T-helper 22 cell (primary cell): ENCODE measurements around the gene IFI27.
"Not testable (repeated sequence)": the region's sequence is repeated elsewhere in the genome, so short reads cannot be mapped to it uniquely, and the experiment has no call there.

ENCODE experiments used
- DNase-seq: peaks from one replicate; pipeline ENCODE4 v3.0.0-alpha.2; 2020; ENCODE audit warnings: low read depth

The IFI27 gene

GRCh38 chr14:94110552-94111181, at the start of gene IFI27:
Gene IFI27 (plus strand): TSS chr14:94110736.
- no peak for DNase-seq

- no peak for DNase-seq
Measured at GRCh38 chr14:94062344-94062940, 48.1 kb upstream of the IFI27 start.

DNA sequence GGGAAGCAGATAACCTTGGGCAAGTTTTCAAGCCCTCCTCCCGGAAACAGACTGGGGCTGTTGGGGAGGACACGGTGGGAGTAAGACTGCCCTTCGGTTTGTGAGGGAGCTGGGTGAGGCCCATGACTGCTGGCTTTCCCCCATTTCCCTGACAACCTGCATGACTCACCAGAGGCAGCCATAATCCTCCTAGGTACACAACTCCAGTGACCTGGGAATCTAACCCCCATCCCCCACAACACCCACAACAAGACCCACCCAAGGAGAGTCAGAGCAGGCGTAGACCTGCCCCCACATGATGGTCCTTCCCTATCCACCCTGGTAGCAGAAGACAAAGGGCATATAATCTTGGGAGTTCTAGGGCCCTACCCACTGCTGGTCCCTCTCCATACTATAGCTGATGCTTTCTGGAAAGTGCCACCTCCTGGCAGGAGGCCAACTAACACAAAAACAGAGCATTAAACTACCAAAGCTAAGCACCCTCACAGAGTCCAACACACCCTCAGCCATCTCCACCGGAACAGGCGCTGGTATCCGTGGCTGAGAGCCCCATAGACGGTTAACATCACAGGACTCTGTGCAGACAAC, 44.4 kb upstream of the IFI27 start:
- no peak for DNase-seq

DNA sequence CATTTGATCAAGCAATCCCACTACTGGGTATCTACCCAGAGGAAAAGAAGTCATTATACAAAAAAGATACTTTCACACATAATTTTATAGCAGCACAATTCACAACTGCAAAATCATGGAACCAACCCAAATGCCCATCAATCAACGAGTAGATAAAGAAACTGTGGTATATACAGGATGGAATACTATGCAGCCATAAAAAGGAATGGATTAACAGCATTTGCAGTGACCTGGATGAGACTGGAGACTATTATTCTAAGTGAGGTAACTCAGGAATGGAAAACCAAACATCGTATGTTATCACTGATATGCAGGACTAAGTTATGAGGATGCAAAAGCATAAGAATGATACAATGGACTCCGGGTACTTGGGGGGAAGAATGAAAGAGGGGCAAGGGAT, 38.5 kb upstream of the IFI27 start:
- not testable (repeated sequence) for DNase-seq

DNA sequence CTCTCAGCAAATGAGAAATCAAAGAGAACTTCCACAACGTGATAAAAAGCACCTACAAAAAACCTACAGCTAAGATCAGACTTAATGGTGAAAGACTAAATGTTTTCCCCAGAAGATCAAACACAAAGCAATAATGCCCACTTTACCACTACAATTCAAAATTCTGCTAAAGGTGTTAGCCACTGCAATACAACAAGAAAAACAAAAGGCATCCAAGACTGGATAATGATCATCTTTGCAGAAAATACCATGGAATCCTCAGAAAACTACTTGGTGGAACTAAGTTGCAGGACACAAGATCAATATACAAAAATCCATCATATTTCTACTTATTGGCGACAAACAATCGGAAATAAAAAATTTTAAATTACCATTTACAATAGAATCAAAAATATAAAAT, 36.0 kb upstream of the IFI27 start:
- no peak for DNase-seq

- DNase-seq, result no peak
Measured at GRCh38 chr14:94075008-94075407, 35.5 kb upstream of the IFI27 start.

DNA sequence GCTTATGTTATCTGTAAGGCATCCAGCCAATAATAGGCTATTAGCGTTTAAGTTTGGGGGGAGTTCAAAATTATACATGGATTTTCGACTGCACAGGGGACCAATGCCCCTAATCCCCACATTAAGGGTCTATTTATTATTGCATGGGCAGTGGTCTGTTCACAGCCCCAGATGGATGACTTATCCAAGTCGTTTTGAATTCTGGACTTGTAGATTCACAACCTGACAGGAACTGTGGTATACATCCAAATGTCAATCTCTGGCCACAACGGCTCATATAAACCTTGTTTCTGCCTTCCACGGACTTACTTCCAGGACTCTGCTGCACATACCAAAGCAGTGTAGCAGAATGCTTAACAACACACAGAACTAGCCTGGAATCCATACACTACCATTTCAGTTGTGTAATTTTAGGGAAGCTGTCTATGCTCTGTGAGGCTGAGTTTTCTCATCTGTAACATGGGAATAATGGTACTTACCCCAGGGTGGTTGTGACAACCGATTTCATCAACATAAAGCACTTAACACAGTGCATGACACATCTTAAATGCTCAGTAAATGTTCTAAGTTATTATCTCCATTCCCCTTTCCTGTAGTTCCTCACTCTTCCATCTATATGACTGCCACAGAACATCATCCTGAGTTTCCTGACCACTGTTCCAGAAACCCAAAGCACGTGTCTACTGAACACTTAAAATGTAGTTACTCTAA, 33.3 kb upstream of the IFI27 start:
- no peak for DNase-seq

DNA sequence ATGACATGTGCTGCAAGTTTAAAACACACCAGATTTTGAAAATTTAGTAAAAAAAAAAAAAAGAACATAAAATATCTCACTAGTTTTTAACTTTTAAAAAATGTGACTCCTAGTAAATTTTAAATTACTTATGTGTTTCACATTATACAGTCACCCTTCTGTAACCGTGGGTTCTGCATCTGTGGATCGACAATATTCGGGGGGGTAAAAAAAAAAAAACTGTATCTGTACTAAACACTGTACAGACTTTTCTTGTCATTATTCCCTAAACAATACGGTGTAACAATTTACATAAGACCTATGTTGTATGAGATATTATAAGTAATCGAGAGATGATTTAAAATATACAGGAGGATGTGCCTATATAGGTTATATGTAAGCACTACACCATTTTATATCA, 32.7 kb upstream of the IFI27 start:
- DNase-seq, result no peak

DNA sequence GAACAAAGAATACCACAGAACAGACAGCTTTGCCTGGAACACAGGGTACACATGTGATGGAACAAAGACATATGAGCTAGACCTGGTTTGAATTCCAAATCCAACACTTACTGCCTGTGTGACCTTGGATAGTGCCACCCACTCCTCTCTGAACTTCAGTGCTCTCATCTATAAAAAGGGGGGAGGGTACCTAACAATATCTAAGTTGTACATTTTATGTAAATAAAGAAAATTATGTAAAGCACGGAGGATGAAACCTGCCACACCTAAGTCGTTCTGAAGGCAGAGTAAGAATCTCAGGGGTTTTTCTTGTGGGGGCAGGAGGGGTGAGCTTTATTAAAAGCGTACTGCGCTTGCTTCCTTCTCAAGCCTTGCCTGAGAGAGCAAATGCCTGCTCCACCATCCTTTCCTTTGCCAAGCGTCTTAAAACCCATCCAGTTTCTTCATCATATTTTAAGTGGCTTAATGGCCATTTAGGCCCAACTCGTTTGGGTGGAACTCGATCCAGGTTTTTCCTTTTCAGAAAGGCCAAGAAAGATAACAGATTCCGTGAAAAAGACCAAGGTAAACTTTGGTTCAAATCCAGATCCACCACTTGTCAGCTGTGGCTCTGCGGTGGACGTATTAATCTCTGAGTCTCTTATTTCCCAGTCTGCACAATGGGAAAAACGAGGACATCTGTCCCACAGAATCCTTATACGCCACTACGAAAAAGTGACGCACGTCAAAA, 30.5 kb upstream of the IFI27 start:
- DNase-seq, result no peak

GRCh38 chr14:94080621-94081385, 29.7 kb upstream of the IFI27 start, which contains the start of the genes DDX24 and IFI27L1:
Gene DDX24 (minus strand): TSS chr14:94081202. CDS start chr14:94079742, 1,460 bp downstream.
Gene IFI27L1 (plus strand): TSS chr14:94081310. CDS start chr14:94096938, 15,628 bp downstream.
- DNase-seq, result peak; percentile 93

GRCh38 chr14:94081386-94081820, 29.1 kb upstream of the IFI27 start:
- no peak for DNase-seq

GRCh38 chr14:94087891-94088290, 22.6 kb upstream of the IFI27 start:
- DNase-seq, result no peak

DNA sequence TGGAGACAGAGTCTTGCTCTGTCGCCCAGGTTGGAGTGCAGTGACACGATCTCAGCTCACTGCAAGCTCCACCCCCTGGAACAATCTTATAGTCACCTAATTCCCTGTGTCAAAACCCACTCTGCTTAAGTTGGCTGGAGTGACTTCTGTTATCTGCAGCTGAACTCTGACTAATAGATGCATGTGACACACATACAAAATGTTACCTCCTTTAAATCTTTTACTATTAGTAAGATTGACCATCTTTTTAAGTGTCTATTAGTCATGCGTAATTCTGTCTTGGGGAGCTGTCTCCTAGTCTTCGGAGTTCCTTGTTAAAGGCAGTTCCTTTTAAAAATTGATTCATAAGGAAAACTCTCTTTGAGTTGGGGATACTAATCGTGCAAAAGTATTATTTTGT, 22.0 kb upstream of the IFI27 start:
- DNase-seq, result no peak

DNA sequence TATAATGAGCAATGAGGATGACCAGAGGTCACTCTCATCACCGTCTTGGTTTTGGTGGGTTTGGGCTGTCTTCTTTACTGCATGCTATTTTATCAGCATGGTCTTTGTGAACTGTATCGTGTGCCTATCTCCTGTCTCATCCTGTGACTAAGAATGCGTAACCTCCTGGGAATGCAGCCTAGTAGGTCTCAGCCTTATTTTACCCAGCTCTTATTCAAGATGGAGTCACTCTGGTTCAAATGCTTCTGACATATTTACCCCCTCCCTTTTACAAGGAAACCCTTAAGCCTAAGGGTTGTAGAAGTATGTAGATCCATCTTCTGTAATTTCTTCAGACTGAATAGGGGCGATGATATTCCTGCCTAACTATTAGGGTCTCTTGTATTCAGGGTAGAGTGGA, 21.1 kb upstream of the IFI27 start:
- DNase-seq, result no peak

DNA sequence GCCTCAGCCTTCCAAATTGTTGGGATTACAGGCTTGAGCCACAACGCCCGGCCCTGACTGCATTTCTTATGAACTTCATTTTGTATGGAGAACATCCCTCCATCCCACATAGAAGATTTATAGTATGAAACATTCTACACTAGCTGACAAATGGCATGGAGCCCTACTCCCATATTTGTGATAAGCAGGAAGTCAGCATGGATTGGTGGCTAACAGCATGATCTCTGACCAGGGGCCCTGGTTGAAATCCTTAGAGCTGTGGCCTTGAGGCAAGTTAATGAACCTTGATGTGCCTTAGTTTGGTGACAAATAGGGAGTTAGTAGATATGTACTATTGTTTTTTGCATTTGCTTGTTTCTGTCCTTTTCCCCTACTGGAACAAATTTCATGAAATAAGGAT, 17.1 kb upstream of the IFI27 start:
- DNase-seq, result no peak

DNA sequence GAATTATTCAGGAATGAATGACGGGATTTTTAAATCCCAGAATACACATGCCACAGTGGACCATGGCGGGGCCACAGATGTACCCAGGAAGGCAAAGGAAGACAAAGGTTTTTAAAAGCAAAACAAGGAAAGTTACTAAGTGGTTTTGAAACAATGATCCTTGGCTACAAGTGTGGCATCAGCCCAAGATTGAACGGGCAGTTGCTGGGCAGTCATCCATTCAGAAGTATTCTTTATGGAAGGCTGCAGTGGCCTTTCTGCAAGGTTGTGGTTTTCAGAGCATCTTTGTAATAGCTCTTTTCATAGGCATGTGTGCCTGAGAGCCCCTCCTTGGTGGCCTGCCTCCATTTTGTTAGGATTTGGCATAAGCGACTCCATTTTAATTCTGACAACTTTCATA, 13.4 kb upstream of the IFI27 start:
- DNase-seq, result no peak

DNA sequence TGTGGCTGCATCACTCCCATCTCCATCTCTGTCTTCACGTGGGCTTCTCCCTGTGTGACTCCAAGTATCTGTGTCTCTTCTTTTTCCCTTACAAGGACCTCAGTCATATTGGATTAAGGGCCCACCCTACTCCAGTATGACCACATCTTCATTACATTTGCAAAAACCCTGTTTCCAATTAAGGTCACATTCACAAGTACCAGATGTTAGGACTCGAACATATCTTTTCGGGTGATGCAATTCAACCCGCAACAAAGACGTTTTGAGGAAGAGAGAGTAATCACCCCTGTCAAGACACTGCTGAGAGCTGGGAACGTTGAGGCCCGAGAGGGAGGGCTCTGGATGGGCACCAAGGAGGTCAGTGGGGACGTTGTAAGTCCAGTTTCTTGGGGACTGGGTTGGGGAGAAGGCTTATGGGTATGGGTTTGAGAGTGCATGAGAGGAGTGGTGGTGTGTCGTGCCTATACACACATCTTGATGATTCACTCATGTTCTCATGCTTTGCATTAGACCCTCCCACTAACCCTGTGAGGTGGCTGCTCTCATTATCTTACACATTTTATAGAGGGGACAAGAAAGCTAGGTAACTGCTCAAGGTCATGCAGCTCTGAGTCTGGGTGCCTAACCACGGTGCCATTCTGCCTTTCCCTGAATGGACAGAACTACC, 12.1 kb upstream of the IFI27 start:
- no peak for DNase-seq

- DNase-seq, result no peak
Measured at GRCh38 chr14:94099006-94099405, 11.5 kb upstream of the IFI27 start.

GRCh38 chr14:94100847-94101246, 9.7 kb upstream of the IFI27 start:
- no peak for DNase-seq

DNA sequence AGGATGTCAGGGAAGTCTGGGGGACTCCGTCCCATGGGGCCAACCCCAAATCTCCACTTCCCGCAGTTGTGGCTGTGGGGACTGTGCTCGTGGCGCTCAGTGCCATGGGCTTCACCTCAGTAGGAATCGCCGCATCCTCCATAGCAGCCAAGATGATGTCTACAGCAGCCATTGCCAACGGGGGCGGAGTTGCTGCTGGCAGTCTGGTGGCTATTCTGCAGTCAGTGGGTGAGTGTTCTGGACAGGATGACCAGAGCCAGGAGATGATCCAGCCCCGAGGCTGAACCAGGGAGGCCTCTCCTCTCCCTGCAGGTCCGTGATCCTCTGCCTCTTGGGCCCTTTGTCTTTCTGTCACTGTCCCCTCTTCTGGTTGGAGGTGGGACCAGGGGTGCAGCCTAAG, 8.8 kb upstream of the IFI27 start:
- DNase-seq, result no peak
